AG10803 (cell line): ENCODE results near the gene BRF1.
A peak's percentile ranks its signal among the peaks of the same experiment; 100 is the strongest.

Experiments used
- DNase-seq: peaks from one replicate; pipeline ENCODE4 v3.0.0; 2010; ENCODE audit warnings: low read depth
- H3K4me3 ChIP-seq: 2 replicates; pipeline ENCODE4 v1.5.1; 2011; ENCODE audit warnings: mild to moderate bottlenecking, low read length, control low read depth
- CTCF ChIP-seq: conservative IDR thresholded peaks from 2 replicates; pipeline ENCODE4 v1.5.1; 2011; ENCODE audit warnings: mild to moderate bottlenecking, low read length, control low read depth, inconsistent platforms

BRF1 gene

GRCh38 chr14:105313381-105314286 is 12.8 kb upstream of the BRF1 start:
- peak overlapping the region; percentile 61 for H3K4me3 ChIP-seq
- TF ChIP-seq CTCF: no peak
- peak; percentile 40 for DNase-seq

- DNase-seq: no peak
- no peak overlapping the region for H3K4me3 ChIP-seq
- TF ChIP-seq CTCF: no peak
These were observed 12.2 kb upstream of the BRF1 start for GRCh38 chr14:105312973-105313372.

GRCh38 chr14:105311838-105312237 is 11.0 kb upstream of the BRF1 start:
- TF ChIP-seq CTCF: no peak
- no peak overlapping the region for H3K4me3 ChIP-seq
- DNase-seq: no peak

GRCh38 chr14:105309371-105309770 is 8.6 kb upstream of the BRF1 start:
- H3K4me3 ChIP-seq: no peak overlapping the region
- TF ChIP-seq CTCF: no peak
- DNase-seq: no peak

GRCh38 chr14:105307052-105307727 is 6.4 kb upstream of the BRF1 start:
- H3K4me3 ChIP-seq: no peak overlapping the region
- DNase-seq: no peak
- no peak for TF ChIP-seq CTCF

GRCh38 chr14:105305791-105306190 is 5.0 kb upstream of the BRF1 start:
- TF ChIP-seq CTCF: no peak
- no peak overlapping the region for H3K4me3 ChIP-seq
- no peak for DNase-seq

GRCh38 chr14:105305345-105305744 is 4.5 kb upstream of the BRF1 start:
- TF ChIP-seq CTCF: no peak
- no peak for DNase-seq
- H3K4me3 ChIP-seq: no peak overlapping the region
